Measurements from ENCODE around the gene POLN.

DNA sequence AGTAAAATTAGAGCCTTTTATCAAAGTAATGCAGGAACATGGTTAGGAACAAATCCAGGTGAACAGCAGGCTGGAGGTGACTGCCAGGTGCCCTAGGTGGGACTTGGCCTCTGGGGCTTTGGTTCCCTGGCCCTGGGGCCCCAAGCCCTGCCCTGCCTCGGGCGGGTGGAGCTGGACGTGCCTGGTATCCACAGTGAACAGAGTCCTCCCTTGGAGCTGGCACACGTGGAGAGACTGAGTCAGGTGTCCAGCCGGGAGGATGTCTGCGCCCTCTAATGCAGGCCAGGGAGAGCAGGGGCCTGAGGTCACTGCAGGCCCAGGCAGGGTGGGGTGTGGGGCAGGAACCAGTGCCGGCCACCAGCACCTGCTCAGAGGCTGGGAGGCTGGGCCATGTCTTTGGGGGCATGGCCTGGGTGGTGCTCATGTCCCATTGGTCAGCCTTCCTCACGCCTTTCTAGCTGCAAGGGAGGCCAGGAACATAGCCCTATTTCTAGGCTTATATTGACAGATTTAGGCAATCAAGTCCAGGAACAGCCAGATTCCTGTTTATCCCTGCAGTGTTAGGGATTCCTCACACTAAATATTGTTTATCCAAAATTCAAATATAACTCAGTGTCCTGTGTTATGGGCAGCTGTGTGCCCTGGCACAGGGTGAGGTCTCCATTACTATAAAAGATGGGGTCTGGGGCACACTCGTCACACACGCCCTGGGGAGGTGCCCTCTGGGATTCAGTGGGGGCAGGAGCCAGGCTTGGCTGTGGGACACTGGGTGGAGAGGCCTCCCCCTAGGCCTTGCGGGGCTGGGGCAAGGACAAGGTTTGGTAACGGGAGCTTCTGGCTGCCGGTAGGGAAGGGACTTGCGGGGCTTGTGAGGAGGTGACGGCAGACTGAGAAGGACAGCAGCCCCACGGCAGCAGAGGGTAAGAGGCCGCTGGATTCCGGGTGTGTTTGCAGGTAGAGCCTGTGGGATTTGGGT is 197.1 kb downstream of the POLN start:
- TF ChIP-seq, protein P1, sequence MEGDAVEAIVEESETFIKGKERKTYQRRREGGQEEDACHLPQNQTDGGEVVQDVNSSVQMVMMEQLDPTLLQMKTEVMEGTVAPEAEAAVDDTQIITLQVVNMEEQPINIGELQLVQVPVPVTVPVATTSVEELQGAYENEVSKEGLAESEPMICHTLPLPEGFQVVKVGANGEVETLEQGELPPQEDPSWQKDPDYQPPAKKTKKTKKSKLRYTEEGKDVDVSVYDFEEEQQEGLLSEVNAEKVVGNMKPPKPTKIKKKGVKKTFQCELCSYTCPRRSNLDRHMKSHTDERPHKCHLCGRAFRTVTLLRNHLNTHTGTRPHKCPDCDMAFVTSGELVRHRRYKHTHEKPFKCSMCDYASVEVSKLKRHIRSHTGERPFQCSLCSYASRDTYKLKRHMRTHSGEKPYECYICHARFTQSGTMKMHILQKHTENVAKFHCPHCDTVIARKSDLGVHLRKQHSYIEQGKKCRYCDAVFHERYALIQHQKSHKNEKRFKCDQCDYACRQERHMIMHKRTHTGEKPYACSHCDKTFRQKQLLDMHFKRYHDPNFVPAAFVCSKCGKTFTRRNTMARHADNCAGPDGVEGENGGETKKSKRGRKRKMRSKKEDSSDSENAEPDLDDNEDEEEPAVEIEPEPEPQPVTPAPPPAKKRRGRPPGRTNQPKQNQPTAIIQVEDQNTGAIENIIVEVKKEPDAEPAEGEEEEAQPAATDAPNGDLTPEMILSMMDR (conservative IDR thresholded peaks at IDR 0.05; ENCODE audit: low read depth, low read length), result no peak
- TF ChIP-seq EZH2 (IDR thresholded peaks at IDR 0.05; ENCODE audit: low read length, unreplicated experiment), result no peak

Data from PC-3 (cell line).